HG03521 (cell line): ENCODE measurements around the gene BZW2.
"Not testable (repeated sequence)": the region's sequence is repeated elsewhere in the genome, so short reads cannot be mapped to it uniquely, and the experiment has no call there.

Experiments
- ATAC-seq: cut with Tn5 transposase; IDR thresholded peaks from one replicate; pipeline ENCODE4 v1.9.1; 2021; ENCODE audit warnings: mild to moderate bottlenecking, moderate library complexity; ENCODE audit not compliant: unreplicated experiment

Gene BZW2

GRCh38 chr7:16644636-16645592 is 1.1 kb upstream of the BZW2 start:
- peak; percentile 4 for ATAC-seq

GRCh38 chr7:16646472-16647072 is 591 bp downstream of the BZW2 start:
- no peak for ATAC-seq

- ATAC-seq, result no peak
Observed at GRCh38 chr7:16647435-16647960, 1.5 kb downstream of the BZW2 start.

GRCh38 chr7:16648551-16648950 is 2.6 kb downstream of the BZW2 start:
- ATAC-seq, result no peak

- no peak for ATAC-seq
Observed at GRCh38 chr7:16649196-16649595, 3.2 kb downstream of the BZW2 start.

GRCh38 chr7:16650266-16650665 is 4.3 kb downstream of the BZW2 start:
- no peak for ATAC-seq

GRCh38 chr7:16651396-16652239 is 5.6 kb downstream of the BZW2 start:
- ATAC-seq, result no peak

- ATAC-seq, result no peak
Observed at GRCh38 chr7:16652240-16652583, 6.2 kb downstream of the BZW2 start.

- no peak for ATAC-seq
Observed at GRCh38 chr7:16652888-16653287, 6.9 kb downstream of the BZW2 start.

- no peak for ATAC-seq
Observed at GRCh38 chr7:16655394-16655793, 9.4 kb downstream of the BZW2 start.

- ATAC-seq, result no peak
Observed at GRCh38 chr7:16656141-16656540, 10.2 kb downstream of the BZW2 start.

- no peak for ATAC-seq
Observed at GRCh38 chr7:16657656-16658279, 11.8 kb downstream of the BZW2 start.

- not testable (repeated sequence) for ATAC-seq
Observed at GRCh38 chr7:16659854-16660497, 14.0 kb downstream of the BZW2 start.

- no peak for ATAC-seq
Observed at GRCh38 chr7:16660702-16661464, 14.9 kb downstream of the BZW2 start.

GRCh38 chr7:16661924-16662323 is 15.9 kb downstream of the BZW2 start:
- ATAC-seq, result no peak

- no peak for ATAC-seq
Observed at GRCh38 chr7:16667355-16667754, 21.4 kb downstream of the BZW2 start.

GRCh38 chr7:16668049-16668858 is 22.3 kb downstream of the BZW2 start:
- no peak for ATAC-seq

- ATAC-seq, result no peak
Observed at GRCh38 chr7:16668978-16669377, 23.0 kb downstream of the BZW2 start.

- ATAC-seq, result no peak
Observed at GRCh38 chr7:16669581-16669980, 23.6 kb downstream of the BZW2 start.
